ENCODE measurements around the gene EIF2B5.

GRCh38 chr3:184142199-184142598 lies 7.0 kb downstream of the EIF2B5 start:
- TF ChIP-seq, protein P1, sequence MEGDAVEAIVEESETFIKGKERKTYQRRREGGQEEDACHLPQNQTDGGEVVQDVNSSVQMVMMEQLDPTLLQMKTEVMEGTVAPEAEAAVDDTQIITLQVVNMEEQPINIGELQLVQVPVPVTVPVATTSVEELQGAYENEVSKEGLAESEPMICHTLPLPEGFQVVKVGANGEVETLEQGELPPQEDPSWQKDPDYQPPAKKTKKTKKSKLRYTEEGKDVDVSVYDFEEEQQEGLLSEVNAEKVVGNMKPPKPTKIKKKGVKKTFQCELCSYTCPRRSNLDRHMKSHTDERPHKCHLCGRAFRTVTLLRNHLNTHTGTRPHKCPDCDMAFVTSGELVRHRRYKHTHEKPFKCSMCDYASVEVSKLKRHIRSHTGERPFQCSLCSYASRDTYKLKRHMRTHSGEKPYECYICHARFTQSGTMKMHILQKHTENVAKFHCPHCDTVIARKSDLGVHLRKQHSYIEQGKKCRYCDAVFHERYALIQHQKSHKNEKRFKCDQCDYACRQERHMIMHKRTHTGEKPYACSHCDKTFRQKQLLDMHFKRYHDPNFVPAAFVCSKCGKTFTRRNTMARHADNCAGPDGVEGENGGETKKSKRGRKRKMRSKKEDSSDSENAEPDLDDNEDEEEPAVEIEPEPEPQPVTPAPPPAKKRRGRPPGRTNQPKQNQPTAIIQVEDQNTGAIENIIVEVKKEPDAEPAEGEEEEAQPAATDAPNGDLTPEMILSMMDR (conservative IDR thresholded peaks at IDR 0.05 in 1 of 2, IDR thresholded peaks at IDR 0.05 in 1 of 2; ENCODE audit: extremely low read depth in 1 of 2, insufficient read depth in 1 of 2, low read depth in 1 of 2, low read length in 2 of 2) = no peak
- TF ChIP-seq EZH2 (IDR thresholded peaks at IDR 0.05; ENCODE audit: borderline replicate concordance, low read length) = no peak

Data from mammary epithelial cell (primary cell).